ENCODE measurements around the gene SIRT7.

DNA sequence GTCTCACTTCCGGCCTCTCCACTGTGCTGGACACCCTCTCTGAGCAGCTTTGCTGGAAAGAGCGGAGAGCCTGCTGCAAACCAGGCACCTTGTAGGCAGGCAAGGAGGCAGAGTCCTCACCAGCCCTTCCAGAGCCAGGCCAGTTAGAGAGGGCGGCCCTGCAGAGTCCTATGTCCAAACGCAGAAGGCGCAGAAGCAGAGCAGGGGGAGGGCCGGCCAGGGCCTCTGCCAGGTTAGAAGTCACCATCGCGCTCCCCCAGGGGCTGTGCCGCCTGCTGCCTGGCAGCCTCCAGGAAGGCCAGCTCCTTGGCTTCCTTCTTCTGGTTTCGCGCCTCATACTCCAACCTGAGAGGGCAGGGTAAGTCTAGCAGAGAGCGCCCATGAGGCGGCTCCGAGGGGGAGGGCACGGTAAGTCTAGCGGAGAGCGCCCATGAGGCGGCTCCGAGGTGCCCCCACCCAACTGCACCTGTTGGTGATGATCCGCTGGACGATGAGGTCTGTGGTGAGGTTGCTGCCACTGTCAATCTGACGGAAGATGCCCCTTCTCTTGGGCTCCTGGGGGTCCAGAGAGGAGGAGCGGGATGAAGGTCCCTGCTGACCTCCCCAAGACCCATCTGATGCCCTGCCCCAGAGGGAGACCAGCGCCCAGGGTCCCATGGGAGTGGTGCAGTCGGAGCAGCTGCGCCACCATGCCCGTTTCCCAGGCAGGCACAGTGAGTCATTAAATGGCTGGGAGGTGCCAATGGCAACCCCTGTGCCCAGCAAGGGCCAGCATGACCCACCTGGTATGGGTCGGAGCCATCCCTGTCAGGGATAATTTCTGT, 13.2 kb downstream of the SIRT7 start:
- TF ChIP-seq POLR2A (IDR thresholded peaks at IDR 0.05), result no peak
- TF ChIP-seq, protein P1, sequence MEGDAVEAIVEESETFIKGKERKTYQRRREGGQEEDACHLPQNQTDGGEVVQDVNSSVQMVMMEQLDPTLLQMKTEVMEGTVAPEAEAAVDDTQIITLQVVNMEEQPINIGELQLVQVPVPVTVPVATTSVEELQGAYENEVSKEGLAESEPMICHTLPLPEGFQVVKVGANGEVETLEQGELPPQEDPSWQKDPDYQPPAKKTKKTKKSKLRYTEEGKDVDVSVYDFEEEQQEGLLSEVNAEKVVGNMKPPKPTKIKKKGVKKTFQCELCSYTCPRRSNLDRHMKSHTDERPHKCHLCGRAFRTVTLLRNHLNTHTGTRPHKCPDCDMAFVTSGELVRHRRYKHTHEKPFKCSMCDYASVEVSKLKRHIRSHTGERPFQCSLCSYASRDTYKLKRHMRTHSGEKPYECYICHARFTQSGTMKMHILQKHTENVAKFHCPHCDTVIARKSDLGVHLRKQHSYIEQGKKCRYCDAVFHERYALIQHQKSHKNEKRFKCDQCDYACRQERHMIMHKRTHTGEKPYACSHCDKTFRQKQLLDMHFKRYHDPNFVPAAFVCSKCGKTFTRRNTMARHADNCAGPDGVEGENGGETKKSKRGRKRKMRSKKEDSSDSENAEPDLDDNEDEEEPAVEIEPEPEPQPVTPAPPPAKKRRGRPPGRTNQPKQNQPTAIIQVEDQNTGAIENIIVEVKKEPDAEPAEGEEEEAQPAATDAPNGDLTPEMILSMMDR (IDR thresholded peaks at IDR 0.05), result no peak
